PFSK-1 (cell line): ENCODE data around the gene SPG7.

Experiments used
- POLR2AphosphoS5 ChIP-seq: IDR thresholded peaks from 2 replicates; pipeline ENCODE4 v1.6.1; 2012; ENCODE audit warnings: low read depth, mild to moderate bottlenecking, control low read depth, low read length, moderate library complexity
- SIN3A ChIP-seq: IDR thresholded peaks from 2 replicates; pipeline ENCODE4 v1.6.1; 2012; ENCODE audit warnings: mild to moderate bottlenecking, low read length, moderate library complexity, borderline replicate concordance; ENCODE audit not compliant: insufficient read depth

- TF ChIP-seq POLR2AphosphoS5 (no peak), SIN3A (no peak)
Observed at GRCh38 chr16:89586853-89587252, 78.7 kb downstream of the SPG7 start.
